Endothelial cell of umbilical vein (primary cell): Measurements from ENCODE around the gene TSPAN18. TPM values are rescaled to one million over a fixed set of nuclear protein-coding genes. Genes with fewer than 3 reads are reported as not detected.

ENCODE experiments used
- BruUV-seq: library from RNA; stranded (reverse); fragments of 400-500 nt; replicated peaks from 2 replicates; lab custom pipeline; 2021; lab: Mats Ljungman, UMichigan
- CTCF ChIA-PET: fragments of 300-600, 350-600 bp; sonication (Branson Sonifier 250); formaldehyde crosslinking; loops from one replicate; lab custom pipeline; 2021; ENCODE audit warnings: antibody characterized with exemption, inconsistent platforms; lab: Charles Lee
- POLR2A ChIA-PET: fragments of 300-600, 350-600 bp; sonication (Branson Sonifier 250); formaldehyde crosslinking; loops from one replicate; lab custom pipeline; 2021; ENCODE audit warnings: antibody characterized with exemption, inconsistent platforms; lab: Charles Lee
- DNase-seq: peaks from one replicate; pipeline ENCODE4 v3.0.0-alpha.2; 2011; ENCODE audit warnings: low read depth, low spot score
- FAIRE-seq: peaks from 2 replicates; lab custom pipeline; 2011; peaks lifted over from hg19 to GRCh38; lab: Jason Lieb, UNC
- H2AFZ ChIP-seq: 2 replicates; pipeline ENCODE4 v1.6.0; 2012; ENCODE audit warnings: low read depth, low read length, control low read depth, inconsistent platforms
- H3K27ac ChIP-seq: 2 replicates; pipeline ENCODE4 v1.5.1; 2011; ENCODE audit warnings: low read depth, mild to moderate bottlenecking, control low read depth, low read length, moderate library complexity; ENCODE audit not compliant: insufficient read depth
- H3K27me3 ChIP-seq, 2 experiments: 2 replicates each; pipeline versions ENCODE4 v1.6.0 to v1.6.1; 2011; ENCODE audit warnings: low read length in 2 of 2, mixed read lengths in 1 of 2; ENCODE audit not compliant: control insufficient read depth in 2 of 2, insufficient read depth in 2 of 2
- H3K36me3 ChIP-seq, 2 experiments: 2 replicates in 1 of 2; 3 replicates in 1 of 2; pipeline ENCODE4 v1.5.1; 2011; ENCODE audit warnings: low read length in 2 of 2, mild to moderate bottlenecking in 1 of 2, moderate library complexity in 1 of 2; ENCODE audit not compliant: control insufficient read depth in 2 of 2, insufficient read depth in 2 of 2; ENCODE audit errors: extremely low read depth in 1 of 2
- H3K4me1 ChIP-seq: 3 replicates; pipeline ENCODE4 v1.5.1; 2011; ENCODE audit warnings: mild to moderate bottlenecking, low read length; ENCODE audit not compliant: control insufficient read depth, insufficient read depth; ENCODE audit errors: extremely low read depth
- H3K4me2 ChIP-seq: 2 replicates; pipeline ENCODE4 v1.6.1; 2011; ENCODE audit warnings: low read length, control low read depth, mixed read lengths; ENCODE audit not compliant: insufficient read depth
- H3K4me3 ChIP-seq, 3 experiments: fragments of 200-600 bp in 1 of 3; sonication (generic), shearing (Covaris generic) in 1 of 3; replicated peaks in 1 of 3; 2 replicates each; pipeline ENCODE4 v1.5.1; 2011 to 2016; ENCODE audit warnings: control low read depth in 3 of 3, low read length in 3 of 3, mild to moderate bottlenecking in 2 of 3, inconsistent platforms in 1 of 3, low read depth in 1 of 3, moderate library complexity in 1 of 3; ENCODE audit not compliant: insufficient read depth in 1 of 3
- H3K79me2 ChIP-seq: 2 replicates; pipeline ENCODE4 v1.6.0; 2012; ENCODE audit warnings: low read length, inconsistent platforms; ENCODE audit not compliant: control insufficient read depth, insufficient read depth
- H3K9ac ChIP-seq: replicated peaks from 2 replicates; pipeline ENCODE3; 2011; ENCODE audit warnings: low read length, control low read depth; ENCODE audit not compliant: insufficient read depth; ENCODE audit errors: extremely low read depth
- H3K9me1 ChIP-seq: replicated peaks from 3 replicates; pipeline ENCODE4 v1.6.0; 2011; ENCODE audit warnings: mild to moderate bottlenecking, low read length; ENCODE audit not compliant: control insufficient read depth, insufficient read depth; ENCODE audit errors: extremely low read depth
- H3K9me3 ChIP-seq: replicated peaks from 2 replicates; pipeline ENCODE4 v1.5.1; 2012; ENCODE audit warnings: low read length, inconsistent platforms; ENCODE audit not compliant: control insufficient read depth, insufficient read depth
- H4K20me1 ChIP-seq: replicated peaks from 2 replicates; pipeline ENCODE3; 2011; ENCODE audit warnings: mild to moderate bottlenecking, low read length; ENCODE audit not compliant: control insufficient read depth, insufficient read depth; ENCODE audit errors: extremely low read depth
- EZH2 ChIP-seq: IDR thresholded peaks from 2 replicates; pipeline ENCODE4 v1.6.1; 2012; ENCODE audit warnings: borderline replicate concordance, low read depth, mild to moderate bottlenecking, moderate library complexity, low read length, inconsistent platforms; ENCODE audit not compliant: severe bottlenecking
- FOS ChIP-seq: IDR thresholded peaks from 2 replicates; pipeline ENCODE4 v1.6.1; 2011; ENCODE audit warnings: mild to moderate bottlenecking, low read length, moderate library complexity, borderline replicate concordance; ENCODE audit not compliant: insufficient read depth
- GATA2 ChIP-seq: IDR thresholded peaks from 2 replicates; pipeline ENCODE4 v1.7.0; 2011; ENCODE audit warnings: low read depth, mild to moderate bottlenecking, moderate library complexity, mixed read lengths, low read length; ENCODE audit not compliant: insufficient read length, insufficient read depth
- JUN ChIP-seq: IDR thresholded peaks from 2 replicates; pipeline ENCODE4 v1.6.1; 2011; ENCODE audit warnings: borderline replicate concordance, low read depth; ENCODE audit not compliant: insufficient read length, insufficient read depth
- MYC ChIP-seq: IDR thresholded peaks from one replicate; pipeline ENCODE4 v1.6.1; 2011; ENCODE audit warnings: mild to moderate bottlenecking, low read depth, low read length
- POLR2A ChIP-seq: IDR thresholded peaks from 2 replicates; pipeline ENCODE4 v1.6.1; 2012; ENCODE audit warnings: low read depth, mild to moderate bottlenecking, control low read depth, low read length
- POLR2AphosphoS5 ChIP-seq: IDR thresholded peaks from 2 replicates; pipeline ENCODE4 v1.6.1; 2012; ENCODE audit warnings: low read depth, mild to moderate bottlenecking, control low read depth, low read length, moderate library complexity; ENCODE audit not compliant: insufficient read depth
- dilution Hi-C: fragments of 300-500 bp; cut with MboI; formaldehyde crosslinking; loops from one replicate; pipeline ENCODE4 v1.15.0; 2019; ENCODE audit warnings: low sequenced_read_pairs; ENCODE audit not compliant: extremely low pct_ligation_motif_present
- intact Hi-C: fragments of 100-400 bp; cut with micrococcal nuclease; formaldehyde crosslinking; loops from one replicate; pipeline ENCODE4 v1.10.0; 2022
- polyA plus RNA-seq, 4 experiments: library from polyadenylated mRNA; depleted of rRNA in 3 of 4; stranded (reverse) in 3 of 4; unstranded in 1 of 4; fragments of >200 nt; gene quantifications; 2 replicates each; pipeline versions ENCODE4 v1.2.1 to v1.2.3, GENCODE V29; 2011 to 2012; ENCODE audit warnings: missing spikeins in 1 of 4
- total RNA-seq: library from RNA; stranded (reverse); gene quantifications from 2 replicates; pipeline ENCODE4 v1.2.3, GENCODE V29; 2021
- TF ChIP-seq, protein P1 (sequence below), 2 donors: IDR thresholded peaks; 1 replicate in 1 of 2; 2 replicates in 1 of 2; pipeline ENCODE4 v1.5.1; 2011; ENCODE audit warnings: low read length in 2 of 2, mild to moderate bottlenecking in 2 of 2, moderate library complexity in 2 of 2, control low read depth in 1 of 2, inconsistent platforms in 1 of 2, low read depth in 1 of 2; ENCODE audit not compliant: insufficient read depth in 1 of 2; ENCODE audit errors: extremely low read depth in 1 of 2
- TF ChIP-seq, protein P2 (sequence below): IDR thresholded peaks from 2 replicates; pipeline ENCODE4 v1.6.1; 2011; ENCODE audit not compliant: insufficient read depth, insufficient read length

The TSPAN18 gene
- total and polyA plus RNA-seq, 2 donors (not counting 3 experiments of a cell fraction or from before 2014, with no cell fraction given): 32.2 to 118 TPM

DNA sequence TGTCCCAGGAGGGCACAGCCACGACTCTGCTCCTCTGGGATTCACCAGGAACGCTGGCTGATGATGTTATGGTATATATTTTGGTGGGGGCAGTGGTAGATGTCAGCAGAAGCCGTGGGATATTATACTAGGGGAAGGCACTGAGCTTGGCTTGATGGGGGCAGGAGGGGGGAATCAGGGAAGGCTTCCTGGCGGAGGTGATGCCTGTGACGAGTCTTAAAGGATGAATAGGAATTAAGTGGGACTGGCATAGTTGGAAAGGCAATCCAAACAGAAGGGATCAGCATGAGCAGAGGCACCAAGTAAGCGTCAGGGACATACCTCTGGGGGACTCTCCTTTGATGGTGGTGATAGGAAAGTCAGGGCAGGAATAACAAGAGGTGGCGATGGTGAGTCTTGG is 176.3 kb downstream of the TSPAN18 start:
- ChIA-PET POLR2A (no interaction called here), CTCF (interaction anchor here (0.5 to 0.9 kb wide), 2 partner anchors 13 to 286 kb away, joined by 3 read pairs; no protein-coding TSS in a partner anchor)
- Histone ChIP-seq H3K9me1 (no peaks in the 10 kb centered on the region), H2AFZ (no peak overlapping the region), H3K4me2 (no peak overlapping the region), H3K4me3 (no peak overlapping the region), H3K9ac (no peak overlapping the region), H3K9me3 (no peaks in the 10 kb centered on the region), H3K4me1 (no peaks in the 10 kb centered on the region), H4K20me1 (no peaks in the 10 kb centered on the region), H3K79me2 (no peaks in the 10 kb centered on the region), H3K27me3 (no peaks in the 10 kb centered on the region), H3K27ac (no peak overlapping the region), H3K36me3 (no peaks in the 10 kb centered on the region)
- dilution Hi-C loops: no loop called here
- no peak for FAIRE-seq
- no peak for DNase-seq
- BruUV-seq: no TSS peak
- TF ChIP-seq POLR2AphosphoS5: no peak
- TF ChIP-seq FOS: no peak
- TF ChIP-seq, protein P1, sequence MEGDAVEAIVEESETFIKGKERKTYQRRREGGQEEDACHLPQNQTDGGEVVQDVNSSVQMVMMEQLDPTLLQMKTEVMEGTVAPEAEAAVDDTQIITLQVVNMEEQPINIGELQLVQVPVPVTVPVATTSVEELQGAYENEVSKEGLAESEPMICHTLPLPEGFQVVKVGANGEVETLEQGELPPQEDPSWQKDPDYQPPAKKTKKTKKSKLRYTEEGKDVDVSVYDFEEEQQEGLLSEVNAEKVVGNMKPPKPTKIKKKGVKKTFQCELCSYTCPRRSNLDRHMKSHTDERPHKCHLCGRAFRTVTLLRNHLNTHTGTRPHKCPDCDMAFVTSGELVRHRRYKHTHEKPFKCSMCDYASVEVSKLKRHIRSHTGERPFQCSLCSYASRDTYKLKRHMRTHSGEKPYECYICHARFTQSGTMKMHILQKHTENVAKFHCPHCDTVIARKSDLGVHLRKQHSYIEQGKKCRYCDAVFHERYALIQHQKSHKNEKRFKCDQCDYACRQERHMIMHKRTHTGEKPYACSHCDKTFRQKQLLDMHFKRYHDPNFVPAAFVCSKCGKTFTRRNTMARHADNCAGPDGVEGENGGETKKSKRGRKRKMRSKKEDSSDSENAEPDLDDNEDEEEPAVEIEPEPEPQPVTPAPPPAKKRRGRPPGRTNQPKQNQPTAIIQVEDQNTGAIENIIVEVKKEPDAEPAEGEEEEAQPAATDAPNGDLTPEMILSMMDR (IDR thresholded peaks at IDR 0.05; ENCODE audit: extremely low read depth in 1 of 2, insufficient read depth in 1 of 2, low read depth in 1 of 2, low read length in 2 of 2): no peak
- no peak for TF ChIP-seq POLR2A
- intact Hi-C loops: no loop called here

DNA sequence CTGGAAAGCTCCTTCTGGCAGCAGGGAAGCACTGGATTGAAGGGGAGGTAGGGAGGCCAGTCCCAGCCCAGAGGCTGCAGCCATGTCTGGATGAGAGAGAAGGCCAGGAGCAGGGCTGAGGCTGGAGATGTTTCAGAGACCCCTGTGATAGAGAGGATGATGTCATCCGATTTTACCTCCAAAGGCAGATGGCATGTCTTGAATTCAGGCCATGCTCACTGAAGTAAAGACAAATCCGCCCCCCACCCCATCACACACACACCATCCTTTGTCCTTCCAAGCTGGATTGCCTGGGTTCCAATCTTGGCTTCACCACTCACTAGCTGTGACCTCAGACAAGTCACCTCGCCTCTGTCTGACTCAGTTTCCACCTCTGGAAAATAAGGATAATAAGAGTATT is 176.8 kb downstream of the TSPAN18 start:
- POLR2A ChIA-PET: no interaction called here
- H4K20me1 ChIP-seq: no peaks in the 10 kb centered on the region
- FAIRE-seq: no peak
- dilution Hi-C loops (no loop called here), intact Hi-C loops (no loop called here)
- no peaks in the 10 kb centered on the region for H3K9me3 ChIP-seq
- H3K4me1 ChIP-seq: no peaks in the 10 kb centered on the region
- TF ChIP-seq, protein P2, sequence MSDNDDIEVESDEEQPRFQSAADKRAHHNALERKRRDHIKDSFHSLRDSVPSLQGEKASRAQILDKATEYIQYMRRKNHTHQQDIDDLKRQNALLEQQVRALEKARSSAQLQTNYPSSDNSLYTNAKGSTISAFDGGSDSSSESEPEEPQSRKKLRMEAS: no peak
- TF ChIP-seq FOS (no peak), GATA2 (no peak), MYC (no peak), POLR2A (no peak), JUN (no peak), EZH2 (no peak), POLR2AphosphoS5 (no peak)
- TF ChIP-seq, protein P1 (IDR thresholded peaks at IDR 0.05; ENCODE audit: extremely low read depth in 1 of 2, insufficient read depth in 1 of 2, low read depth in 1 of 2, low read length in 2 of 2): no peak
- CTCF ChIA-PET: interaction anchor here (0.5 to 0.9 kb wide), 2 partner anchors 13 to 287 kb away, joined by 3 read pairs; no protein-coding TSS in a partner anchor
- H2AFZ ChIP-seq: no peak overlapping the region
- no TSS peak for BruUV-seq
- H3K9me1 ChIP-seq: no peaks in the 10 kb centered on the region
- no peak for DNase-seq
- H3K27ac ChIP-seq: no peak overlapping the region
- H3K27me3 ChIP-seq: no peaks in the 10 kb centered on the region
- H3K36me3 ChIP-seq: no peaks in the 10 kb centered on the region
- H3K79me2 ChIP-seq: no peaks in the 10 kb centered on the region
- H3K4me3 ChIP-seq: no peak overlapping the region
- no peak overlapping the region for H3K9ac ChIP-seq
- H3K4me2 ChIP-seq: no peak overlapping the region
